ENCODE data around the gene CDC25B.

- TF ChIP-seq CTCF (IDR thresholded peaks at IDR 0.05): no peak
- no peak for TF ChIP-seq POLR2A (IDR thresholded peaks at IDR 0.05)
These were observed 7.2 kb downstream of the CDC25B start for GRCh38 chr20:3803289-3803688.

Measured in stomach (tissue), 4 donors.